Measurements from ENCODE around the gene RIBC2.
A peak's percentile ranks its signal among the peaks of the same experiment; 100 is the strongest.
"Not testable (repeated sequence)": the region's sequence is repeated elsewhere in the genome, so short reads cannot be mapped to it uniquely, and the experiment has no call there.

The RIBC2 gene, protein sequence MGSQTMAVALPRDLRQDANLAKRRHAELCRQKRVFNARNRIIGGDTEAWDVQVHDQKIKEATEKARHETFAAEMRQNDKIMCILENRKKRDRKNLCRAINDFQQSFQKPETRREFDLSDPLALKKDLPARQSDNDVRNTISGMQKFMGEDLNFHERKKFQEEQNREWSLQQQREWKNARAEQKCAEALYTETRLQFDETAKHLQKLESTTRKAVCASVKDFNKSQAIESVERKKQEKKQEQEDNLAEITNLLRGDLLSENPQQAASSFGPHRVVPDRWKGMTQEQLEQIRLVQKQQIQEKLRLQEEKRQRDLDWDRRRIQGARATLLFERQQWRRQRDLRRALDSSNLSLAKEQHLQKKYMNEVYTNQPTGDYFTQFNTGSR

DNA sequence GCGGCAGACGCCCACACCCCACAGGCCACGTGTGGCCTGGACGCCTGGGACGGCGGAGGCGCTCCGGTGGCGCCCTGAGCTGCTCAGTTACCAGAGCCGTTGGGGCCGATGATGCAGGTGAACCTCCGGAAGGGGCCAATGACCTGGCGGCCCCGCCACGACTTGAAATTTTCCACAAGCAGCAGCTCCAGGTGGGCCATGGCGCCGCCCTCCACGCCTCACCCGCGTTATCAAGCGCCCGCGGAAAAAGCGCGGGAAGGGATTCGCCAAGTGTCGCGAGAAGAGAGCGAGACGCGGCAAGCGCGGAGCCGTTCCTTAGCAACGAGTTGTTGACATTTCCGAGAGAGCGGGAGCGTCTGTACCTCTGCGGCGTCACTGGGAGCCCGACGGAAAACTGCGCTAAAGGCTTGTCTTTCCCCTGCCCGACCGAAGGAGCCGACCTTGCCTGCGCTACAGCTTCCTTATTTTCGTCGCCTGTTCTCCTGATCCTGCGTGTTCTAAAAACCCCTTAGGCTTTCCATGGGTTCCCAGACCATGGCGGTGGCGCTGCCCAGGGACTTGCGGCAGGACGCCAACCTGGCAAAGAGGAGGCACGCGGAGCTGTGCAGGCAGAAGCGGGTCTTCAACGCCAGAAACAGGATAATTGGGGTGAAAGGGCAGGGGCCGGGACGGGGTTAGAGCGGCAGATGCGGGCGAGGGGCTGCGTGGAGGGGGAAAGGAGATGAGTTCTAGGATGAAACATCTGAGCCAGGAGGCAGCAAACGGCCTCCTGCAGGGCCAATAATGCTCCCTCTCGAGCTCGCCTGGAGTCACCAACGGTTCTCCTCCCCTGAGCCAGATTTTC, at the start of gene RIBC2, which contains the start of gene SMC1B:
RIBC2 (plus strand) TSS at position 326 of the 844 bp plus-strand sequence; CDS start at position 520, 194 bp downstream.
SMC1B (minus strand) TSS at position 232 of the 844 bp plus-strand sequence; CDS start at position 200, 32 bp downstream.
- Mint-ChIP-seq H3K9me3 (no peaks in the 10 kb centered on the region), H3K36me3 (ENCODE audit: low read depth) (no peaks in the 10 kb centered on the region)

GRCh38 chr22:45366713-45367112, 46.8 kb upstream of the RIBC2 start:
- Mint-ChIP-seq H3K9me3 (peaks cover 12% of the 10 kb centered on the region), H3K27ac (no peak overlapping the region), H3K4me3 (no peak overlapping the region), H3K27me3 (no peaks in the 10 kb centered on the region), H3K4me1 (ENCODE audit: low read depth) (peaks cover 9% of the 10 kb centered on the region), H3K36me3 (ENCODE audit: low read depth) (no peaks in the 10 kb centered on the region)
- intact Hi-C loops (cut with micrococcal nuclease): no loop called here

More for the DNA sequence above, at the start of gene RIBC2, which contains the start of gene SMC1B:
- intact Hi-C loops (cut with micrococcal nuclease): loop anchor here (1.0 kb wide), 1 partner anchor 22 kb away; no protein-coding TSS in a partner anchor
- H3K27me3 Mint-ChIP-seq: peaks cover 7% of the 10 kb centered on the region
- peak within 1 kb of the TSS; percentile 81 for H3K4me3 Mint-ChIP-seq
- H3K4me1 Mint-ChIP-seq (ENCODE audit: low read depth): peaks cover 16% of the 10 kb centered on the region
- H3K27ac Mint-ChIP-seq: peak within 1 kb of the TSS; percentile 78

DNA sequence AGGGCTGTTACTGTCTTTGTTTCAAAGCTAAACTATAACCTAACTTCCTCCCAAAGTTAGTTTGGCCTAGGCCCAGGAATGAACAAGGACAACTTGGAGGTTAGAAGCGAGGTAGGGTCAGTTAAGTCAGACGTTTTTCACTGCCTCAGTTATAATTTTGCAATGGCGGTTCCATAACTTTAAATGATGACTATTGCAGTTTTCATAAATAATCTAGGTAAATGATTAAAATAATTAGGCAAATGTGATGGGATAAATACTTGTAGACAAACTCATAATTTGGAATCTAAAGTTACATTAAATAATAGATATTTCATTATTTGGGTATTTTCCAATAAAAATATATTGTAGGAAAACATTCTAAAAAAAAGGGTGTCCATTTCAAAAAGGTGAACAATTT, 39.9 kb upstream of the RIBC2 start:
- H3K27me3 Mint-ChIP-seq; H3K36me3 Mint-ChIP-seq (ENCODE audit: low read depth); H3K9me3 Mint-ChIP-seq; intact Hi-C loops (cut with micrococcal nuclease); H3K27ac Mint-ChIP-seq; H3K4me3 Mint-ChIP-seq: not testable (repeated sequence)
- peaks cover 14% of the 10 kb centered on the region for H3K4me1 Mint-ChIP-seq (ENCODE audit: low read depth)

DNA sequence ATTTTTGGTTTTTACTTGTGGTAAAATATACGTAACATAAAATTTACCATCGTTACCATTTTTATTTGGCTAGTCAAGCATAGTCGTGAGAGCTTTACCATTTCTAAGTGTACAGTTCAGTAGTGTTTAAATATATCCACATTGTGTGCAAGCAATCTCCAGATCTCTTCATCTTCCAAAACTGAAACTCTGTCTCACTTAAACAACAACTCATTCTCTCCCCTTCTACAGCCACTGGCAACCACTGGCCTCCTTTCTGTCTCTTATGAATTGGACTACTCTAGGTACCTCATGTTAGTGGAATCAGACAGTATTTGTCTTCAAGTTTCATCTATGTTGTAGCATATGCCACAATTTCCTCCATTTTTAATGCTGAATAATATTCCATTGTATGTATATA, 37.5 kb upstream of the RIBC2 start:
- Mint-ChIP-seq H3K36me3 (ENCODE audit: low read depth) (no peaks in the 10 kb centered on the region), H3K4me1 (ENCODE audit: low read depth) (peaks cover 14% of the 10 kb centered on the region), H3K4me3 (no peak overlapping the region), H3K27me3 (no peaks in the 10 kb centered on the region), H3K27ac (no peak overlapping the region), H3K9me3 (no peaks in the 10 kb centered on the region)
- intact Hi-C loops (cut with micrococcal nuclease): no loop called here

DNA sequence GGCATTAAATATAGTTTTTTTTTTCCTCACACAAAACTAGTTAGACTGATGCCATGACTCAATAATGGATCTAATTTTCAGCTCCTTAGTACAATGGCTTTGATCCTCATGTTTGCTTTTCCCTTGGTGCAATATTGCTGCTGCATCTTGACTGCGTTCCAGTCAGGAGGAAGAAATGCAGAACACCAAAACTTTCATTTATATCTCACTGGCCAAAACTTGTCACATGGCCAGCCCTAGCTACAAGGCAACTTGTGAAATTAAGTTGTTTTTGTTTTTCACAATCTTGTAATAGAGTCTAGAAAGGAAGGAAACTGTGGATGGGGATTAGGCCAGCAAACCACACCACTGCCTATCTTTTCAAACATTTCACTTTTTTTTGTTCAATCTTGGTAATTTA, 36.8 kb upstream of the RIBC2 start:
- Mint-ChIP-seq H3K36me3 (ENCODE audit: low read depth) (no peaks in the 10 kb centered on the region), H3K9me3 (no peaks in the 10 kb centered on the region), H3K27me3 (no peaks in the 10 kb centered on the region), H3K4me1 (ENCODE audit: low read depth) (peaks cover 14% of the 10 kb centered on the region), H3K4me3 (no peak overlapping the region), H3K27ac (no peak overlapping the region)
- intact Hi-C loops (cut with micrococcal nuclease): no loop called here

- no peak overlapping the region for H3K4me3 Mint-ChIP-seq
- no peaks in the 10 kb centered on the region for H3K36me3 Mint-ChIP-seq (ENCODE audit: low read depth)
- no peaks in the 10 kb centered on the region for H3K9me3 Mint-ChIP-seq
- intact Hi-C loops (cut with micrococcal nuclease): no loop called here
- no peaks in the 10 kb centered on the region for H3K27me3 Mint-ChIP-seq
- peaks cover 5% of the 10 kb centered on the region for H3K4me1 Mint-ChIP-seq (ENCODE audit: low read depth)
- H3K27ac Mint-ChIP-seq: no peak overlapping the region
Measured at GRCh38 chr22:45381348-45381747, 32.1 kb upstream of the RIBC2 start.

GRCh38 chr22:45389546-45389945, 23.9 kb upstream of the RIBC2 start:
- Mint-ChIP-seq H3K27me3 (no peaks in the 10 kb centered on the region), H3K9me3 (no peaks in the 10 kb centered on the region), H3K4me1 (ENCODE audit: low read depth) (no peaks in the 10 kb centered on the region), H3K27ac (no peak overlapping the region), H3K4me3 (no peak overlapping the region), H3K36me3 (ENCODE audit: low read depth) (no peaks in the 10 kb centered on the region)
- intact Hi-C loops (cut with micrococcal nuclease): no loop called here

- Mint-ChIP-seq H3K9me3 (no peaks in the 10 kb centered on the region), H3K27me3 (no peaks in the 10 kb centered on the region)
- intact Hi-C loops (cut with micrococcal nuclease): no loop called here
Measured at GRCh38 chr22:45397806-45398205, 15.7 kb upstream of the RIBC2 start.

GRCh38 chr22:45398214-45398613, 15.3 kb upstream of the RIBC2 start:
- H3K9me3 Mint-ChIP-seq: no peaks in the 10 kb centered on the region
- intact Hi-C loops (cut with micrococcal nuclease): no loop called here
- no peak overlapping the region for H3K4me3 Mint-ChIP-seq
- H3K36me3 Mint-ChIP-seq (ENCODE audit: low read depth): no peaks in the 10 kb centered on the region
- peaks cover 2% of the 10 kb centered on the region for H3K4me1 Mint-ChIP-seq (ENCODE audit: low read depth)
- H3K27me3 Mint-ChIP-seq: no peaks in the 10 kb centered on the region
- no peak overlapping the region for H3K27ac Mint-ChIP-seq

More at GRCh38 chr22:45397806-45398205, 15.7 kb upstream of the RIBC2 start:
- Mint-ChIP-seq H3K36me3 (ENCODE audit: low read depth) (no peaks in the 10 kb centered on the region), H3K27ac (no peak overlapping the region), H3K4me3 (no peak overlapping the region), H3K4me1 (ENCODE audit: low read depth) (no peaks in the 10 kb centered on the region)

- Mint-ChIP-seq H3K27me3 (no peaks in the 10 kb centered on the region), H3K4me1 (ENCODE audit: low read depth) (peaks cover 9% of the 10 kb centered on the region), H3K27ac (no peak overlapping the region), H3K36me3 (ENCODE audit: low read depth) (no peaks in the 10 kb centered on the region), H3K9me3 (no peaks in the 10 kb centered on the region), H3K4me3 (no peak overlapping the region)
- intact Hi-C loops (cut with micrococcal nuclease): no loop called here
Measured at GRCh38 chr22:45399712-45400445, 13.6 kb upstream of the RIBC2 start.

DNA sequence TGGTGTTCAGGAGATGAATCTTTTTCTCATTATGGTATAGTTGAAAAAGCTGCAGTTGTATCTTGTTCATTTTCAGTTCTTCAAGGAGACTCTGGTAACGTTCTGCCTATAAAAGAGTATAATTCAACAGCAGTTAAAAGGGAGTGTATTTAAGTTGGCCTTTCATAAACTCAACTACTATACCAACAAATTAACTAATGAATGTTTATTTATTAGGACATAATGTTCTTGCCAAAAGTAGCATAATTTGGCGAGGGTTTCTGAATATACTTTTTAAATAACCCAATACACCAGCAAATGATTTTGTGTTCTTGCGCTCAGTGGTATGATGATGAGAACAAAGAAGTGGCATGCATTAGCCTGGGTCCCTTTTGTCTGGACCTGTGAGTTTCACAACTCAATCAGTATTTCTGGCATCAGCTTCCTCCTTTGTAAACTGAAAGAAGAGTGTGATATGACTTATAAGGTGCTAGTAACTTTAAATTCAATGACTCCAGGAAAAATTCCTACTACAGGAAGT, 11.0 kb upstream of the RIBC2 start:
- Mint-ChIP-seq H3K9me3 (peaks cover 2% of the 10 kb centered on the region), H3K4me3 (no peak overlapping the region), H3K27me3 (no peaks in the 10 kb centered on the region), H3K4me1 (ENCODE audit: low read depth) (peaks cover 9% of the 10 kb centered on the region), H3K36me3 (ENCODE audit: low read depth) (no peaks in the 10 kb centered on the region), H3K27ac (no peak overlapping the region)
- intact Hi-C loops (cut with micrococcal nuclease): no loop called here

- peaks cover 9% of the 10 kb centered on the region for H3K9me3 Mint-ChIP-seq
- peaks cover 13% of the 10 kb centered on the region for H3K4me1 Mint-ChIP-seq (ENCODE audit: low read depth)
- H3K27me3 Mint-ChIP-seq: peaks cover 3% of the 10 kb centered on the region
- no peaks in the 10 kb centered on the region for H3K36me3 Mint-ChIP-seq (ENCODE audit: low read depth)
- intact Hi-C loops (cut with micrococcal nuclease): no loop called here
- no peak overlapping the region for H3K4me3 Mint-ChIP-seq
- H3K27ac Mint-ChIP-seq: no peak overlapping the region
Measured at GRCh38 chr22:45407793-45408192, 5.7 kb upstream of the RIBC2 start.

DNA sequence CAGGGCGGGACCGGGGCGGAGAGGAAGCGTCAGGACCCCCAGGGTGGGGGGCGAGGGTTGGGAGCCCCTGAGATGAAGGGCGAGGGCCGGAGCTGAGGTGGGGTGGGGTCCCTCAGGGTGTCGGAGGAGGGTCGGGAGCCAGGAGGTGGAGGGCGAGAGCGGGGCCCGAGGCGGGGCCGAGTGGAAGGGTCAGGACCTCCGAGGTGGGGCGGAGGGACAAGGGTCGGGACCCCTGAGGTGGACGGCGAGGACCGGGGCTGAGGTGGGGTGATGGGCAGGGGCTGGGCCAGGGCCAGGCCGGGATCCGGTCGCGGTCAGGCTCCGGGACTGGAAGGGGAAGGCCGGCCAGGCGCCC, 503 bp upstream of the RIBC2 start:
- Mint-ChIP-seq H3K36me3 (ENCODE audit: low read depth) (no peaks in the 10 kb centered on the region), H3K27ac (no peak overlapping the region), H3K9me3 (peaks cover 2% of the 10 kb centered on the region), H3K27me3 (peaks cover 7% of the 10 kb centered on the region), H3K4me3 (peak overlapping the region; percentile 68), H3K4me1 (ENCODE audit: low read depth) (peaks cover 14% of the 10 kb centered on the region)
- intact Hi-C loops (cut with micrococcal nuclease): loop anchor here (1.0 kb wide), 1 partner anchor 22 kb away; no protein-coding TSS in a partner anchor
